Sigmoid colon (tissue), 4 donors: ENCODE measurements around the gene PCNX3.

ENCODE experiments used
- EP300 ChIP-seq, 4 donors: sonication (generic); formaldehyde crosslinking; IDR thresholded peaks; one replicate each; pipeline ENCODE4 v1.6.1; 2017; ENCODE audit warnings: antibody characterized with exemption in 4 of 4
- POLR2A ChIP-seq, 2 donors: fragments of 450-650 bp; IDR thresholded peaks; one replicate each; pipeline ENCODE4 v1.6.1; 2016; ENCODE audit warnings: antibody characterized with exemption in 2 of 2, mild to moderate bottlenecking in 2 of 2, moderate library complexity in 2 of 2
- POLR2AphosphoS5 ChIP-seq, 4 donors: sonication (generic); formaldehyde crosslinking; IDR thresholded peaks; one replicate each; pipeline ENCODE4 v1.6.1; 2017; ENCODE audit warnings: antibody characterized with exemption in 4 of 4
- TF ChIP-seq, protein P1 (sequence below), 4 experiments: fragments of 450-650 bp in 3 of 4; fragments of 200-600 bp in 1 of 4; IDR thresholded peaks; one replicate each; pipeline ENCODE4 v1.5.1; 2016 to 2019; ENCODE audit warnings: antibody characterized with exemption in 4 of 4, mild to moderate bottlenecking in 3 of 4, moderate library complexity in 2 of 4

DNA sequence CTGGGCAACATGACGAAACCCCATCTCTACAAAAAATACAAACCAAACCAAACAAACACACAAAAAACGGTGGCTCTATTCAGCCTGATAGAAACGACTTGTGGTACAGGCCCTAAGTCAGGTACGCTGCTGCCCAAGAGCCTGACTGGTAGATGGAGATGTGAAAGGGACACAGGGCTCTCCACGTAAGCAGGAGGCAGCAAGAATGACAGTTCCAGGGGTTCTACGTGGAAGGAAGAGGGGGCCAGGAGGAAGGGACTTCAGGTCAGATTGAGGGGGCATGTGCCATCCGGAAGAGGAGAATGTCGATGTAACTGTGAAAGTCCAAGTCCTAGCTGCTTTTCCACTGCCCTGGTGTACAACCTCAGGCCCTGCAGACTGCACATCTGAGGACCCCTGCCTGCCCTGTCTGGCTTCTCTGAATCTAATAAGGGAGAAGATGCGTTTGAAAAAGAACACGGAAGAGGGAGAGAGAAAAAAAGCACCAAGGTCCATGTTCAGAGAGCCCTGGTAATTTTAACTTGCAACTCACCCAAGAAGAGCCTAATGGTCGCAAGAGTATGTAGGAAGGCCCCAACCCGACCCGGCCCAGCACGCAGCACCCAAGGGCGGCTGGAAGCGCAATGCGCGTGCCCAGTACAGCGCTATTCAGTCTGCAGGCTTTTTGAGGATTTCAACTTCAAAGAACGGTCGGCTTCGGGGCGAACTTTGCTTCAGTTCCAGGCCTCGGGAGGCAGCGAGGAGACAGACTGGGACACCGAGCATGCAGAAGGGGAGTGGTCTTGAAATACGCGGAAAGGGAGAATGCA is 46.2 kb upstream of the PCNX3 start:
- TF ChIP-seq POLR2A (IDR thresholded peaks at IDR 0.05) (no peak), POLR2AphosphoS5 (IDR thresholded peaks at IDR 0.05) (no peak), EP300 (IDR thresholded peaks at IDR 0.05) (no peak)
- TF ChIP-seq, protein P1, sequence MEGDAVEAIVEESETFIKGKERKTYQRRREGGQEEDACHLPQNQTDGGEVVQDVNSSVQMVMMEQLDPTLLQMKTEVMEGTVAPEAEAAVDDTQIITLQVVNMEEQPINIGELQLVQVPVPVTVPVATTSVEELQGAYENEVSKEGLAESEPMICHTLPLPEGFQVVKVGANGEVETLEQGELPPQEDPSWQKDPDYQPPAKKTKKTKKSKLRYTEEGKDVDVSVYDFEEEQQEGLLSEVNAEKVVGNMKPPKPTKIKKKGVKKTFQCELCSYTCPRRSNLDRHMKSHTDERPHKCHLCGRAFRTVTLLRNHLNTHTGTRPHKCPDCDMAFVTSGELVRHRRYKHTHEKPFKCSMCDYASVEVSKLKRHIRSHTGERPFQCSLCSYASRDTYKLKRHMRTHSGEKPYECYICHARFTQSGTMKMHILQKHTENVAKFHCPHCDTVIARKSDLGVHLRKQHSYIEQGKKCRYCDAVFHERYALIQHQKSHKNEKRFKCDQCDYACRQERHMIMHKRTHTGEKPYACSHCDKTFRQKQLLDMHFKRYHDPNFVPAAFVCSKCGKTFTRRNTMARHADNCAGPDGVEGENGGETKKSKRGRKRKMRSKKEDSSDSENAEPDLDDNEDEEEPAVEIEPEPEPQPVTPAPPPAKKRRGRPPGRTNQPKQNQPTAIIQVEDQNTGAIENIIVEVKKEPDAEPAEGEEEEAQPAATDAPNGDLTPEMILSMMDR (IDR thresholded peaks at IDR 0.05), result no peak
